Stimulated activated CD8-positive, alpha-beta memory T cell treated with anti-CD3 and anti-CD28 coated beads, Interleukin-2, amount 100 ng/mL, for 48 hours (primary cell): ENCODE measurements around the gene VAV1.
"Not testable (repeated sequence)": the region's sequence is repeated elsewhere in the genome, so short reads cannot be mapped to it uniquely, and the experiment has no call there.

ENCODE experiments used
- DNase-seq, 2 donors: peaks; one replicate each; pipeline ENCODE4 v3.0.0-alpha.2; 2020; ENCODE audit warnings: low read depth in 2 of 2

The VAV1 gene

DNA sequence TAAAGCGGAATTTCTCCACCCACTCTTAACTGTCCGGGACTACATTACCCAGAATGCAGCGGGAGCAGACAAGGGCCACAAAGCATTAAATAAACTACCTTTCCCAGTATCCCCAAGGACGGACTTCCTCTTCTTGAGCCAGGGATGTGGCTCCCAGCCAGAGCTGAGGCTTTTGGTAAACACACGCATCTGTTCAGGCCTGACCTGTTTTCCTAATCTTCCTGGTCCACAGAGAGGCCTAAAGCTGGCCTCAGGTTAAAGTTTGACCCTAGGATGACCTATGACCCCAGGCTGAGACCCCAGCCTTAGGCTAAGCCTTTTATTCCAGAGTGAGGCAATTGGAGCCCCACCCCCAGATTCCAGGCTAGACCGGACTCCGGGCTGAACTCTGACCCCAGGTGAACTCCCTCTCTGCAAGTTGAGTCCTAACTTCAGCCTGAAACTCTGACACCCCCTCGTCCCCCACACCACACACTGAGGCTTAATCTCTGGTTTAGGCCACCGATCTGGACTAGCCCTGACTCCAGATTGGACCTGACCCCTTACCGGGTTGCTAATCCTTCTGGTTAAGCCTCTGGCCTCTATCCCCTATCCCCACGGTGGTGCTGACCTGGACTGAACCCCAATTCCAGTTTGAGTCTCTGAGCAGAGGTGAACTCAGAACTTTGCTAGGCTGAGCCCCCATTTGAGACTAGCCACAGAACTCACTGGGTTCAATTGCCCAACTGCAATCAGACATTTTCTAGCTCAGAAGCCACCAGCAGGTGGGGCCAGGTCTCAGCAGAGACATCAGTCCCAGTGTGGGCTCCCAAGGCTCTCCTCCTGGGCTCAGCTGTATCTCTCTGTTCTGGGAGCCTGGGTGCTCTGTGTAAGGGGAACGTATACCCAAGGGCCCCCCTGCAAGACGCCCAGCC lies 34.4 kb upstream of the VAV1 start:
- DNase-seq = peak; percentile 71 to 73

DNA sequence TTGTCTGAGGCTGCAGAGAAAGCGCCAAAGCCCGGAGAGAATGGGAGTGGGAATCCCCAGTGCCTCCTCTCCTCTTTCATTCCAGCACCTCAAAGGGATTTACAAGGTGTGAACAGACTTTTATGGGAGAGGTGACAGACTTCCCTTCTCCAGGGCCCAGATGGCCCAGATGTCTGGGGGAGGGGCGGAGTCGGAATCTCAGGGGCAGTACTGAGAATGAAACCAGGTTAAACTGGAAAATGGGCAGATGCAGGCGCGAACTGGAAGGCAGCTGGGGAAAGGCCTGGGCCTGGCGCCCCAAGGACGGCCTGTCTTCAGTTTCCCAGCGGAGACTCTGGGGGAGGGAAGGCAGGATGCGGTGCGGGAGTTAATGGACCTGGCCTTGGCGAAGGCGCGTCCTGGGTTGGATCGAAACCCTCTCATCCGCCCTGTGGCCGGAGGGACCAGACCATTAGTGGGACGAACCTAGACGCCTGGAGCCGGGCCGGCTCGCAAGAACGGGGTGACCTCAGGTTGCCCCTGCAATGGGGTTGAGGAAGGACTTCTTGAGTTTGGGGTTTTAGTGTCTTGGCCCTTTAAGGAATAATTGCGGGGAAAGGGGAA lies 33.6 kb upstream of the VAV1 start:
- DNase-seq = no peak

GRCh38 chr19:6739390-6739882 lies 33.1 kb upstream of the VAV1 start, which contains the start of gene TRIP10:
TRIP10 (plus strand) TSS chr19:6739680; CDS start chr19:6739762, 82 bp downstream.
- DNase-seq = peak; percentile 73 to 75

- DNase-seq = no peak
Observed at GRCh38 chr19:6739883-6740588, 32.5 kb upstream of the VAV1 start.

DNA sequence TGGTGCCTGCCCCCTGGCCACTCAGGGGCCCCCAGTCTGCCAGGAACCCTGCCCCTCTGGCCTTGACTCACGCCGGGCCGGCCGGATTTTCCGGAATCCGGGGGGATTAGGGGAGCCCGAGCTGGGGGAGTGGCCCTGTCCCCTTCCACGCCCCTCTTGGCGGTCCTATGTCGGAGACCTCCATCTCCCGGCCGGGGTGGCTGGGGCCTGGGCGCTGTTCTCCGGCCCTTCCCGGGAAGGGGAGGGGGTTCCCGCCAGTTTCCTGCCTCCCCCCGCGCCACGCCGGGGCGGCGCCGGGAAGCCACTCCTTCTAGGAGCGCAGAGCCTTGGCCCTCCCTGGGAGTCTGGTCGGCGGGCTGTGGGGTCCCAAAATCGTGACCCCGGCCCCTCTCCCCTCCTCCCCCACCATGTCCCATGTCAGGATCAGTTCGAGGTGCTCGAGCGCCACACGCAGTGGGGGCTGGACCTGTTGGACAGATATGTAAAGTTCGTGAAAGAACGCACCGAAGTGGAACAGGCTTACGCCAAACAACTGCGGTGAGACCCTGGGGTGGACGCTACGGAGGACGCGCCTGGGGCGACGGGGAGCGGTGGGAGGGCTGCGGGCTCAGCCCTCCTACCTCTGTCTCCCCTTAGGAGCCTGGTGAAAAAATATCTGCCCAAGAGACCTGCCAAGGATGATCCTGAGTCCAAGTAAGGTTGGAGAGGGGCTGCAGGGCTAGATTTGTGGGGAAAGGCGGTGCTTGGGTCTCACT lies 31.7 kb upstream of the VAV1 start:
- no peak for DNase-seq

- DNase-seq = no peak
Observed at GRCh38 chr19:6743066-6743465, 29.4 kb upstream of the VAV1 start.

DNA sequence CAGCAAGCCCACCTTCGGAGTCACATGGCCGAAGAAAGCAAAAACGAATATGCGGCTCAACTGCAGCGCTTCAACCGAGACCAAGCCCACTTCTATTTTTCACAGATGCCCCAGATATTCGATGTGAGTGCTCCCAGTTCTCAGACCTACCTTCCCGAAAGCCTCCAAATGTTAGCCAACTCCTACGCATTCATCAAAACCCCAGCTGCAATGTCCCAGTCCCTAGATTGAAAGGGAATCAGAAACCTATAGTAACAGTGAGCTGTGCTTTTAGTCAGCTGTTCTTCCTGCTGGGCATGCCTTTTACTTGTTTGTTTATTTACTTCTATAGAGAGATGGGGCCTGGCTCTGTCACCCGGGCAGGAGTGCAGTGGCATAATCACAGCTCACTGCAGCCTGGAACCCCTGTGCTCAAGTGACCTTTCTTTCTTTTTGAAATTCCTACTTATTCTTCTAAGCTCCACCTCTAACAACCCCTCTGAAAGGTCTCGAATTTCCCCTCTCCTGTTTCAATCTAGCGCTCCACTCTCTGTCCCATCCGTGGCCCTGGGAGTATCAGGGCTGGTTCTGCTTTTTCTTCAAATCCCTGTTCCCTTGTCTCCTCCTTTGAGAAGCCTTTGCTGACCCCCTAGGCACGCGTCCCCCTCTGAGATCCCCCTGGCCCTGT lies 28.7 kb upstream of the VAV1 start:
- no peak for DNase-seq

- DNase-seq = no peak
Observed at GRCh38 chr19:6744381-6745301, 27.9 kb upstream of the VAV1 start.

- DNase-seq = no peak
Observed at GRCh38 chr19:6745965-6746364, 26.5 kb upstream of the VAV1 start.

DNA sequence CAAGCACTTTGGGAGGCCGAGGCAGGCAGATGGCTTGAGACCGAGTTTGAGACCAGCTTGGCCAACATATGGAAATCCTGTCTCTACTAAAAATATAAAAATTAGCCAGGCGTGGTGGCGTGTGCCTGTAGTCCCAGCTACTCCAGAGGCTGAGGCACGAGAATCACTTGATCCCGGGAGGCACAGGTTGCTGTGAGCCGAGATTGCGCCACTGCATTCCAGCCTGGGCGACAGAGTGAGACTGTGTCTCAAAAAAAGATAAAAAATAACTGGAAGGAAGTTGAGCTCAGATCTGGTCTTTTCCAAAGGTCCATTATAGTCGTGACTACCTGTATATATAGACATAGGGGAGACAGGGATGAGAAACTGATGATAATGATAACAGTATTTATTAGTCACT lies 24.0 kb upstream of the VAV1 start:
- DNase-seq = not testable (repeated sequence)

- DNase-seq = no peak
Observed at GRCh38 chr19:6750062-6750461, 22.4 kb upstream of the VAV1 start.

GRCh38 chr19:6751189-6751588 lies 21.3 kb upstream of the VAV1 start:
- no peak for DNase-seq

DNA sequence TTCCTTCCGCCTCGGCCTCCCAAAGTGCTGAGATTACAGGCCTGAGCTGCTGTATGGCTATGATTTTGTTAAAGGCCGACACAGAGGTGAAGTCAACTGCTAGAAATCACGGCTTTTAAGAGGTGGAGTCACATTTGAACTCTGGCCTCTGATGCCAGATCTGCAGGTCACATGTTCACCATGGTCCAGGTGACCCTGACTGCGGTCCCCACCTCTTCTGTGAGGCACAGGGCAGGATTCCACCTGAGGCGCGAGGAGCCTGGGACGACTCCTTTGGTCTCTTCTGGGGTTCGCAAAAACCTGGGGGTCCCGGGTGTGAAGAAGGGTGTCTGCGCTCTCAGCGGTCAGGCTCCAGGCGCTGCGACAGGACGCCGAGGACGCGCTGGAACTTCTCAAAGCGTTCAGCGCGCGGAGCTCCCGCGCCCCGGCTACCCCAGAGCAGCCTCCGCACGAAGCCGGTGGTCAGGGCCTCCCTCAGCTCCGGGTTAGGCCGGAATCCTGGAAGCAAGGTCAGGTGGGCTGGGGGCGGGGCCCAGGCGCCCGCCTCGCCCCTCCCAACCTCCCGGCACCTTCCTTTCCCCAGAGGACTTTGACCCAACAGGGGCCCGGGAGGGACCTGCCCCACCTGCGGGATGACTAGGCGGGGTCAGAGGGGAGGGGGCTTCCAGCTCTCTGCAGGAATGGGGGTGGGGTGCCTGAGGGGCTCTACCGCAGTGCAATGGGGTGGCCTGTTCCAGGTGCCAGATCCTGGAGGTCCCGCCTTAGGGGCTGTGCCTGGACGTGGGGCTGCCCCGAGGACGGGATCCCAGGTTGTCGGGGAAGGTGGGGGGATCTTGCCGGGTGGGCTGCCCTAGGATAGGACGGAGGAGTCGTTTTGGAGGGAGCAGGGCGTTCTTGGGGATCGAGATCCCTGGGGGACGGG lies 20.0 kb upstream of the VAV1 start:
- DNase-seq = no peak

GRCh38 chr19:6753178-6754031 lies 19.1 kb upstream of the VAV1 start:
- DNase-seq = peak; percentile 76 to 84

DNA sequence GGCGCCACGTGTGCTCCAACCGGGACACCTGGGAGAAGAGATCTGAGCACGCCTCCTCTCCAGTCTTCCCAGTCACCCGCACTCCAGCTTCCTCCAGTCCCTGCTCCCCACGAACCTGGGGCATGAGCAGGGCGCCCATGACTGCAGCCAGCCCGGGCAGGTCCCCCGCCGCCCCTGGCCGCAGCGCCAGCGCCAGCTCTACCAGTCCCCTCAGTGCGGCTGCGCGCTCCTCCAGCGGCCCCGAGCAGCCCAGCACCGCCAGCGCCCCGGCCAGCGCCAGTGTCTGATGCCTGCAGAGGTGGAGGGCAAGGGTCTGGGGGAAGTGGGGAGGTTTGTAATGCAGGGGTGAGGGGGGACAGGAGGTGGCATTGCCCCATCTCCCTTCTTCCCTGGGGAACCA lies 18.4 kb upstream of the VAV1 start:
- no peak for DNase-seq

DNA sequence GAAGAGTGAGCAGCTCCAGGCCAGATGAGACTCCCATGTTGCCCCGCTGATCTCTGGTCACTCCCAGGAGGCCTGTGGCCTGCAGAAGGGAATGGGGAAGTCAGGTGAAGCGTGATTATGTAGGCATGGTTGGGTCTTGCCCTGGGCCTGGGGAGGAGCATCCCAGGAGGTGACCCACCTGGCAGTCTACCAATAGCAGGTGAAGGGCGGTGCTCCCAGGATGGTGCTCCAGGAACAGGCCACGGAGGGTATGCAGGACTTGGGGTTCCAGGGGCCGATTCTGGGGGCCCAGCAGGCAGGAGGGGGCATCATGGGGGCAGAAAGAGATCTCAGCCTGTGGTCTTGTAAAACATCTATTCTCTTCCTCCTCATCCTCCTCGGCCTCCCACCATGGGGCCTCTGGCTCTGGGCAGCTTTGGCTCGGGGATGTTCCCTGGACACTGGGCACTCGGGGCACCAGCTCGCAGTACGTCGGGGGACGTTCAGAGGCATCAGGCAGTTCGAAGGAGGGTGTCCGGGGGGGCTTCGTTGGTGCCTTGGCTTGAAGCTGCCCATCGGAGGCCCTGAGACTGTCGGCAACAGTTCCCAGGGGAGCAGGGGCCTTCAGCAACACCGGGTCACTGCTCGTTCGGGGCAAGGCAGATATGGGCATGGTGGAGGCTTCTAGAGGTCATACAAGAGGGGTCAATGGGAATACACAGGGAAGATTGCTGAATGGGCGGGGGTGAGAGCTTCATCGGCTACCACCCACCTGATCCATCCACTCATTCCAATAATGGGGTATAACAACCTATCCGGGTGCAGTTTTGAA lies 17.6 kb upstream of the VAV1 start:
- no peak for DNase-seq

DNA sequence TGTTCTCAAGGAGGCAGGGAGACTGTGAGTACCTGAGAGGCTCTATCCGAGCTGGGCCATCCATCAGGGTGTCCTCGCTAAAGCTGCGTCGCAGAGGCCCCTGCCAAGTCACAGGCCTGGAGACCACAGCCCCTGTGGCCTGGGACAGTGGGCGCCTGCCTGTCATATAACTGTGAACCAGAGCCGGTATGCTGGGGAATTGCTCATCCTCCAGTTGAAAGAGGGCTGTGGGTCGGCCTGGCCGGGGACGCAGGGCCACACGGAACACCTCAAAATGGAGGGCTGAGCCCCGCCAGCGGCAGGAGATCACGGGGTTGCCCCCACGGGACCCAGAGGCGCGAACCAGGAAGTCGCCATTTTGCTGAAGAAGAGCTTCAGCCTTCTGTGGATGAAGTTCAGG lies 11.9 kb upstream of the VAV1 start:
- DNase-seq = no peak
